PC-9 (cell line): ENCODE measurements around the gene SSR2.

Source experiments
- CTCF ChIP-seq: fragments of 200-600 bp; sonication (generic); conservative IDR thresholded peaks from 2 replicates; pipeline ENCODE4 v1.6.1; 2017; ENCODE audit warnings: mixed run types, antibody characterized with exemption, mild to moderate bottlenecking, moderate library complexity
- EZH2 ChIP-seq: fragments of 200-600 bp; sonication (generic); IDR thresholded peaks from 2 replicates; pipeline ENCODE4 v1.8.0; 2017; ENCODE audit warnings: antibody characterized with exemption, low read depth

GRCh38 chr1:155983191-155984024 lies 37.3 kb downstream of the SSR2 start:
- TF ChIP-seq EZH2, result no peak
- no peak for TF ChIP-seq CTCF
